ENCODE results near the gene ID2. TPM values are rescaled to one million over a fixed set of nuclear protein-coding genes. Genes with fewer than 3 reads are reported as not detected.

The ID2 gene
- total RNA-seq, 1 experiment from 2014 or later: 112 TPM

DNA sequence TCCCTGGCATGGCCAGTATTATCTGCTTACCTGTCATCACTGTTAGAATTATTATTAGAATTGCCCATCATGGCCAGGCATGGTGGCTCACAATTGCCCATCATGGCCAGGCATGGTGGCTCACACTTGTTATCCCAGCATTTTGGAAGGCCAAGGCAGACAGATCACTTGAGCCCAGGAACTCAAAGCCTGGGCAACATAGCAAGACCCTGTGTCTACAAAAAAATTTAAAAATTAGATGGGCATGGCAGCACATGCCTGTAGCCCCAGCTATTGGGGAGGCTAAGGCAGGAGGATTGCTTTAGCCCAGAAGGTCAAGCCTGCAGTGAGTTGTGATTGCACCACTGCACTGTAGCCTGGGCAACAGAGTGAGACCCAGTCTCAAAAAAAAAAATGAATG lies 27.4 kb upstream of the ID2 start:
- BruUV-seq (replicated peaks): no TSS peak
- H3K4me2 ChIP-seq (ENCODE audit: low read length): no peak overlapping the region
- no peaks in the 10 kb centered on the region for H4K20me1 ChIP-seq (ENCODE audit: insufficient read depth)
- H3K4me3 ChIP-seq (replicated peaks in 1 of 2; ENCODE audit: low read depth in 1 of 2, low read length in 2 of 2): no peak overlapping the region
- no peaks in the 10 kb centered on the region for H3K27me3 ChIP-seq (ENCODE audit: insufficient read depth, low read length)
- DNase-seq (ENCODE audit: low read depth, low spot score) (no peak), ATAC-seq (no peak)
- H3K79me2 ChIP-seq (ENCODE audit: insufficient read depth, low read length): no peaks in the 10 kb centered on the region
- H2AFZ ChIP-seq (ENCODE audit: low read depth, low read length, poor library complexity, severe bottlenecking): no peak overlapping the region
- H3K4me1 ChIP-seq (ENCODE audit: control insufficient read depth in 1 of 2, insufficient read depth in 2 of 2, low read length in 2 of 2): peaks cover 0 to 2% of the 10 kb centered on the region in 2 experiments; a peak in 2 of 4 replicates
- ChIA-PET POLR2A (no interaction called here), RAD21 (ENCODE audit: low non-redundant PET in 1 of 2, low total read pairs in 2 of 2, uncharacterized antibody in 2 of 2, unreplicated experiment in 2 of 2) (no interaction called here), CTCF (no interaction called here)
- TF ChIP-seq CTCF (IDR thresholded peaks at IDR 0.05 in 2 of 3, conservative IDR thresholded peaks at IDR 0.05 in 1 of 3; ENCODE audit: borderline replicate concordance in 1 of 3, insufficient read depth in 1 of 3, low read depth in 2 of 3, low read length in 2 of 3) (no peak), ZNF274 (IDR thresholded peaks at IDR 0.05; ENCODE audit: low read depth, low read length) (no peak)
- H3K9ac ChIP-seq (ENCODE audit: low read length): no peak overlapping the region
- H3K27ac ChIP-seq (ENCODE audit: low read depth, low read length): no peak overlapping the region
- H3K9me2 ChIP-seq (ENCODE audit: insufficient read depth): no peaks in the 10 kb centered on the region
- no peaks in the 10 kb centered on the region for H3K36me3 ChIP-seq (ENCODE audit: control insufficient read depth in 1 of 2, insufficient read depth in 2 of 2, low read length in 2 of 2)
- intact Hi-C loops (cut with micrococcal nuclease): no loop called here
- no peaks in the 10 kb centered on the region for H3K9me3 ChIP-seq (ENCODE audit: control insufficient read depth in 1 of 2, insufficient read depth in 1 of 2, low read depth in 1 of 2, low read length in 2 of 2)

GRCh38 chr2:8656160-8656641 lies 25.7 kb upstream of the ID2 start:
- ChIA-PET RAD21 (ENCODE audit: low non-redundant PET in 1 of 2, low total read pairs in 2 of 2, uncharacterized antibody in 2 of 2, unreplicated experiment in 2 of 2) (no interaction called here), POLR2A (interaction anchor here (0.8 to 1.7 kb wide), 2 partner anchors 24 to 26 kb away, joined by 3 to 5 read pairs; partner anchors contain the start of gene ID2), CTCF (no interaction called here)
- H3K9ac ChIP-seq (ENCODE audit: low read length): no peak overlapping the region
- H2AFZ ChIP-seq (ENCODE audit: low read depth, low read length, poor library complexity, severe bottlenecking): no peak overlapping the region
- H4K20me1 ChIP-seq (ENCODE audit: insufficient read depth): no peaks in the 10 kb centered on the region
- H3K4me3 ChIP-seq (replicated peaks in 1 of 2; ENCODE audit: low read depth in 1 of 2, low read length in 2 of 2): no peak overlapping the region
- no peak overlapping the region for H3K27ac ChIP-seq (ENCODE audit: low read depth, low read length)
- H3K4me1 ChIP-seq (ENCODE audit: control insufficient read depth in 1 of 2, insufficient read depth in 2 of 2, low read length in 2 of 2): peaks cover under 1 to 2% of the 10 kb centered on the region in 2 experiments; a peak in 2 of 4 replicates
- DNase-seq (ENCODE audit: low read depth, low spot score): no peak
- H3K9me3 ChIP-seq (ENCODE audit: control insufficient read depth in 1 of 2, insufficient read depth in 1 of 2, low read depth in 1 of 2, low read length in 2 of 2): no peaks in the 10 kb centered on the region
- H3K4me2 ChIP-seq (ENCODE audit: low read length): no peak overlapping the region
- BruUV-seq (replicated peaks): no TSS peak
- no peaks in the 10 kb centered on the region for H3K36me3 ChIP-seq (ENCODE audit: control insufficient read depth in 1 of 2, insufficient read depth in 2 of 2, low read length in 2 of 2)
- no peaks in the 10 kb centered on the region for H3K79me2 ChIP-seq (ENCODE audit: insufficient read depth, low read length)
- ATAC-seq: no peak
- no peaks in the 10 kb centered on the region for H3K9me2 ChIP-seq (ENCODE audit: insufficient read depth)
- intact Hi-C loops (cut with micrococcal nuclease): no loop called here
- no peaks in the 10 kb centered on the region for H3K27me3 ChIP-seq (ENCODE audit: insufficient read depth, low read length)
- no peak for TF ChIP-seq CEBPB (IDR thresholded peaks at IDR 0.05; ENCODE audit: low read depth)
- no peak for TF ChIP-seq ZBTB33 (IDR thresholded peaks at IDR 0.05; ENCODE audit: extremely low read depth, insufficient replicate concordance, low read length)
- no peak for TF ChIP-seq CBX3 (IDR thresholded peaks at IDR 0.05; ENCODE audit: low read depth)
- TF ChIP-seq, protein P1, sequence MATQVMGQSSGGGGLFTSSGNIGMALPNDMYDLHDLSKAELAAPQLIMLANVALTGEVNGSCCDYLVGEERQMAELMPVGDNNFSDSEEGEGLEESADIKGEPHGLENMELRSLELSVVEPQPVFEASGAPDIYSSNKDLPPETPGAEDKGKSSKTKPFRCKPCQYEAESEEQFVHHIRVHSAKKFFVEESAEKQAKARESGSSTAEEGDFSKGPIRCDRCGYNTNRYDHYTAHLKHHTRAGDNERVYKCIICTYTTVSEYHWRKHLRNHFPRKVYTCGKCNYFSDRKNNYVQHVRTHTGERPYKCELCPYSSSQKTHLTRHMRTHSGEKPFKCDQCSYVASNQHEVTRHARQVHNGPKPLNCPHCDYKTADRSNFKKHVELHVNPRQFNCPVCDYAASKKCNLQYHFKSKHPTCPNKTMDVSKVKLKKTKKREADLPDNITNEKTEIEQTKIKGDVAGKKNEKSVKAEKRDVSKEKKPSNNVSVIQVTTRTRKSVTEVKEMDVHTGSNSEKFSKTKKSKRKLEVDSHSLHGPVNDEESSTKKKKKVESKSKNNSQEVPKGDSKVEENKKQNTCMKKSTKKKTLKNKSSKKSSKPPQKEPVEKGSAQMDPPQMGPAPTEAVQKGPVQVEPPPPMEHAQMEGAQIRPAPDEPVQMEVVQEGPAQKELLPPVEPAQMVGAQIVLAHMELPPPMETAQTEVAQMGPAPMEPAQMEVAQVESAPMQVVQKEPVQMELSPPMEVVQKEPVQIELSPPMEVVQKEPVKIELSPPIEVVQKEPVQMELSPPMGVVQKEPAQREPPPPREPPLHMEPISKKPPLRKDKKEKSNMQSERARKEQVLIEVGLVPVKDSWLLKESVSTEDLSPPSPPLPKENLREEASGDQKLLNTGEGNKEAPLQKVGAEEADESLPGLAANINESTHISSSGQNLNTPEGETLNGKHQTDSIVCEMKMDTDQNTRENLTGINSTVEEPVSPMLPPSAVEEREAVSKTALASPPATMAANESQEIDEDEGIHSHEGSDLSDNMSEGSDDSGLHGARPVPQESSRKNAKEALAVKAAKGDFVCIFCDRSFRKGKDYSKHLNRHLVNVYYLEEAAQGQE (IDR thresholded peaks at IDR 0.05; ENCODE audit: low read depth): no peak
- no peak for TF ChIP-seq ELF1 (IDR thresholded peaks at IDR 0.05; ENCODE audit: borderline replicate concordance, low read depth)
- no peak for TF ChIP-seq SIN3A (IDR thresholded peaks at IDR 0.05; ENCODE audit: low read depth)
- TF ChIP-seq EZH2phosphoT487 (IDR thresholded peaks at IDR 0.05; ENCODE audit: borderline replicate concordance): no peak
- TF ChIP-seq POLR2AphosphoS5 (IDR thresholded peaks at IDR 0.05; ENCODE audit: low read depth, low read length): no peak
- TF ChIP-seq, protein P2, sequence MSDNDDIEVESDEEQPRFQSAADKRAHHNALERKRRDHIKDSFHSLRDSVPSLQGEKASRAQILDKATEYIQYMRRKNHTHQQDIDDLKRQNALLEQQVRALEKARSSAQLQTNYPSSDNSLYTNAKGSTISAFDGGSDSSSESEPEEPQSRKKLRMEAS (IDR thresholded peaks at IDR 0.05): no peak
- no peak for TF ChIP-seq POLR2A (IDR thresholded peaks at IDR 0.05; ENCODE audit: borderline replicate concordance, extremely low read depth, insufficient read depth, insufficient read length)
- TF ChIP-seq SP1 (IDR thresholded peaks at IDR 0.05; ENCODE audit: low read depth): no peak
- no peak for TF ChIP-seq ZNF274 (IDR thresholded peaks at IDR 0.05; ENCODE audit: low read depth, low read length)
